Stimulated activated CD8-positive, alpha-beta memory T cell treated with anti-CD3 and anti-CD28 coated beads, Interleukin-12 subunit alpha, Interleukin-12 subunit beta, amount 100 ng/mL, for 4 hours (primary cell): Measurements from ENCODE around the gene CANX.

Source experiments
- DNase-seq: peaks from one replicate; pipeline ENCODE4 v3.0.0-alpha.2; 2020; ENCODE audit warnings: low read depth

Gene CANX

DNA sequence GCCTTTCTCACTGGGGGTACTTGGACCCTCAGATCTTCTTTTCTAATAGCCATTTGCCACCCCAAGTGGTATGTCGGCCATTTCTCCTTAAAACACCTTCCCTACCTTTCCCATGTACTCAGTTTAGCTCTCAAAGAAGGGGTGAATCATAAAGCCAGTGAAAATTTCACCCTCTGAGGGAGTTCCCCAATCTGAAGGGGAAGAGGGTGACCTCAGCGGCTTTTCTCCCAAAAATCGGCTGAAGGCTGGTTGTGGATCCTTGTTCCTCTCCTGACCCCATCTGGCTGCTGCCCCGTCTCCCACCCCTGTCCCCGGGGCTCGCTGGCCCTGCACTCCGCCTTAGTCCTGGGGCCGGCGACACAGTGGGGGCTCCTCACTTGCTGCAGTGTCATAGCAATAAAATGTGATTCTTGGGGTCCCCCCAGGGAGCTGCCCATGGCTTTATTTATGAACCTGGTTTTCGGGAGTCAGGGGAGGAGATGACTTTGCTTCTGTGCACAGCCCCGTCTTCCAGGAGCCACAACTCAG is 77.7 kb downstream of the CANX start:
- no peak for DNase-seq

DNA sequence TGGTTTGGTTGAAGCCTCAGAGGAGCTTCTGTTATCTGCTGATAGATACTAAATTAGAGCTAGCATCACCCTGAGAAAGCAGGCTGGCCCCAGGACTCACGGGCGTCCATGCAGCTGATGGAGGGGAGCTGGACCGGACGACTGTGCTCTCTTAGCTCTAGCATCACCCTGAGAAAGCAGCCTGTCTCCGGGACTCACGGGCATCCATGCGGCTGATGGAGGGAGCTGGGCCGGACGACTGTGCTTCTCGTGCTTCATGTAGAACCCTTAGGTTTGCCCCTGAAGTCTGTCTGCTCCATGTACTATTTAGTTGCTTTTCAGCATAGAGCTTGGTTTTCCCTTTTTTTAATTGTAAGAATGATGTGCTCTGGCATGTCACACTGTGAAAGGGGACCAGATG is 78.7 kb downstream of the CANX start:
- no peak for DNase-seq

DNA sequence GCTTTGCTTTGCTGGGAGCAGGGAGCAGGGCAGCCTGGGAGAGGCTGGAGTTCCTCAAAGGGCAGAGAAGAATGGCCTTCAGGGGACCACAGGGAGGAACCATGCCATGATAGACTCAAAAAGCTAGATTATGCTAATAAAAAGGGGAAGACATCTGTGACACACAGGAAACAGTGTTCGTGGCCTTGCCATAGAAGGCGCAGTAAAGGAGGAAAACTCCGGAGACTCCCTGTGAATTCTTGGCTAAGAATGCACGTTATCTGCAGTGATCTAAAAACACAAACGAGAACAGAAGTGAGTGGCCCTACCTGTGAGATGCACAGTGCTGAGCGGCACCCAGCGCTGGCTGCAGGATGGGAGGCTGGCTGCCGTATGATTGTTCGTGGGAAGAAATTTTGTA is 79.1 kb downstream of the CANX start:
- DNase-seq = no peak

DNA sequence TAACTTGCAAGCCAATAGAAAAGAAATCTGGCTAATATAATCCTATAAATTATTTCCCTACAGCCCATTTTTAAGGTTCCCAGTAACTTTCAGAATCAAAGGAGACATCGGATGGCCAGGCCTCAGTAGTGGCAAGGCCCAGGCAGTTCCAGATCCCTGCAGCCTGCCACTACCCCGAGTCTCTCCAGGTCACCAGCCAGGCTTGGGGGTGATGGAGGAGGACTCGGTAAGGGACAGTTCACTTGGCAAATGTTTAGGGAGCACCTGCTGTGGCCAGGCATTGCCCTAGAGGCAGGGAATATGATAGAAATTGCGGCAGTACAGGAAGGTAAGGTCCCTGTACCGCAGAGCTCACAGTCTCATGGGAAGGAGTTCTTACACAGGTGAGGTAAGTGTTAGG is 79.8 kb downstream of the CANX start:
- DNase-seq = no peak

DNA sequence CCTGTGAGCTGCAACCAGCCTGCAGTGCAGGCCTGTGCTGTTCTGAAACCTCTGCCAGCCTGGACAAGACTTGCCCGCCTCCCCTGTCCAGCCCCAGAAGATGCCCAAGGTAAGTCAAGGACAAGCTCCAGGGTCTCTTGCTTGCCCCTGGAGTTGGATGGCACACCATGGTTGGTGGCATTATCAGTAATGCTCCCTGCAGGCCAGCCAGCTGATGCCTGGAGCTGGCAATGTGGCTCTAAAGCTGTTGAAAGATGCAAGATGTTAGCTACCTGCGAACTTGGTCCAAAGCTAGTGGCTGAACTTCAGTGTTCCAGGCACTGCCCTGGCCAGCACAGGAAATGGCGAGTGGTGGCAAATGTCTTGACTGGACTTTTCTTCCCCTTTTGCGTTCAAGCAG is 81.1 kb downstream of the CANX start:
- DNase-seq = no peak

DNA sequence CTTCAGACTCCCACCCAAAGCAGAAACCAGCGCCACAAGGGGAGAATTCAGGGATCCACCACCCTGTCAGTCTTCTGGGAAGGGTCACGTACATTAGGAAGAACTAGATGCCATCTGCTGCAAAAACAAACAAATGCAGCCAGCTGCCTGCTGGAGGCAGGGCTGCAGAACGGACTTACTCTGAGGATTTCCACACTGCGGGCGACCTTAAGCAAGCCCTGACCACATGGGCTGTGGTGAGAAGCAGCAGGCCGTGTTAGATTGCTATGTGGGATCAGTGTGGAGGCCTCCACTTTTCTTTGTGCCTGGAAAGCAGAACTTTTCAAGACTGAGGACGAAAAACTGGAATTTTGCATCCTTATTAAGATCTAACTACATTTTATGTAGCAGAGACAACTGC is 81.6 kb downstream of the CANX start:
- DNase-seq = no peak
